GM18951 (cell line): ENCODE data around the gene C2CD4C.
"Not testable (repeated sequence)": the region's sequence is repeated elsewhere in the genome, so short reads cannot be mapped to it uniquely, and the experiment has no call there.

ENCODE experiments used
- POLR2A ChIP-seq: IDR thresholded peaks from 4 replicates; pipeline ENCODE4 v1.6.1; 2011; ENCODE audit warnings: mild to moderate bottlenecking; ENCODE audit not compliant: insufficient read length, insufficient read depth; ENCODE audit errors: extremely low read depth
- in situ Hi-C: fragments of 300-500 bp; cut with MboI; formaldehyde crosslinking; loops from one replicate; pipeline ENCODE4 v1.12.0; 2022; ENCODE audit warnings: low sequenced_read_pairs, mixed read lengths, inconsistent platforms; ENCODE audit not compliant: unreplicated experiment

C2CD4C gene

GRCh38 chr19:406135-406781, 2.7 kb downstream of the C2CD4C start:
- in situ Hi-C loops, result no loop called here
- TF ChIP-seq POLR2A, result no peak

DNA sequence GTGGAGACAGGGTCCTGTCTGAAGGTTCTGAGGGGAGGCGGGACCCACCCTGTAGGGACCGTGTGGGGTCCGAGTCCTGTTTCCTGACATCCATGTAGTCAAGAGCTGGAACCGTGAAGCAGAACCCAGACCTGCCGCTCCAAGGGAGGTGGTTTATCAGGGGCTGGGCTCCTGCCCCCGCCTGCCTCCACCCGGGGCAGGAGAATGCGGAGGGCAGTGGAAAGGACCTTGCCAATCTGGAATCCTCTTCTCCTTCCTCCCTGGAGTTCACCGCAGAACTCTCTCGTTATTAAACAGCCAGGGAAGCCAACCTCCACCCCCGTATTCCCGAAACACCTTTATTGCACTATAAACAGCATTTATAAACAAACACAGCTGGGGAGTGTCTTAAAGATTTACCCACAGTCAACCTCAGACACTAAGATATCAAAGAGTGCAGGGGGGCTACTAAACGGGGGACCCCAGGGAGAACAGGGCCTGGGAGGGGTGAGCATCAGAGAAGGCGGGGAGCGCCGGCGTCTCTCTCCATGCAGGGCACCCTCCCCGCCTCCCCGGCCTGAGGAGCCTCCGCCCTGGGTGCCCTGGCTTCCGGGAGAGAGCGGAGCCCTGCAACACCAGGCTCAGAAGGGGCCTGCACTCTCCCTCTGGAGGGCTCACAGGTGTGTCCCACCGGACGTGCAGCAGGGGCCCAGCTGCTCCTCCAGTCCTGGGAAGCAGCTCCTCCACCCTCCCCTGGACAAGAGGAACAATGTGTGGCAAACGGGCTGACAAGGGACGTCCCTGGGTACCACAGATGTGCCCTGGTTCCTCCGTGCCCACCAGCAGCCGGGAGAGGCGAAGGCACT, 3.6 kb downstream of the C2CD4C start:
- TF ChIP-seq POLR2A, result no peak
- in situ Hi-C loops, result no loop called here

DNA sequence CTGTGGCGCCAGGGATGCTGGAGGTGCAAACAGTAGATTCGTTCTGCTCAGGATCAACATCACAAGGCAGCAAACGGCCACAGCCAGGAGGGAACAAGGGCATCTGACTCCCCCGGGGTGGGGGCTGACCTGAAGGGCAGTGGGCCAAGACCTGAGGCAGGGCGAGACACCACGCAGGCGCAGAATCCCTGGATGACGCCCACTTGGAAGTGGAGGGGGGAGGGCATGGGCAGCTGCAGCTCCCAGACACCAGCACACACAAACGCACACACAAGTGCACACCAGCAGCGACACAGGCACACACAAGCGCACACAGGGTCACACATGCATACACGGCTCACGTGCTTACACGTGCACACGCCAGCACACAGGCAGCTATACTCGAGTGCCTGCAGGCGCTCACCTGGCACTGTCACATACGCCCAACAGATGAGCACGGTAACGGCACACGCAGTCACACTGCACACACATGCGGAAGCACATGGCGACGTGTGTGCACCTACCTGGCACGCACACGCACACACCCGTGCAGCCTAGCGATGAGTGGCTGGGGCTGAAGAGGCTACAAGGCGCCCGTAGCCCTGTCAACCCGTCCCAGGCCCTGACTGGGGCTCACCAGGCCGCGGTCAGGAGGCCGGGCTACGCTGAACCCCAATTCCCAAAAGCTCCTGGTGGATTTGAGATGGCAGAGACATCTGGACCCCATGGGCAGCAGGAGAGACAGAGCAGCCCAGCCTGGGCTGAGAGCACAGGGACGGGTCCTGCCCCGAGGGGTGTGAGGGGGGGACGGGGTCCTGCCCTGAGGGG, 5.5 kb downstream of the C2CD4C start:
- no peak for TF ChIP-seq POLR2A
- in situ Hi-C loops, result no loop called here

DNA sequence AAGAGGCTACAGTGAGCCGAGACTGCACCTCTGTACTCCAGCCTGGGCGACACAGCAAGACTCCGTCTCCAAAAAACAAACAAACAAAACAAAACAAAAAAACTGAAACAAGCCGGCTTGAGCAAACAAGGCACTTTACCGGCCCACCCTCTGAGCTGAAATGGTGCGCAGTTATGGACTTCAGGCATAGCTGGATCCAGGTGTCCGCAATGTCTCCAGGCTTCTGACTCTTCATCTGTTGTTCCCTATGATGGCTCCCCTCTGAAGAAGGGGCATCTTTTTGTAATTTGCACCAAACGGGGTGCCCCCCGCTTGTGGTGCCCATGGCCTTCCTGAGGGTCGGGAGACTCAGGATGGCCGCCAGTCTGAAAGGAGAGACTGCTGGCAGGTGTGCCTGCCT, 6.2 kb downstream of the C2CD4C start:
- no peak for TF ChIP-seq POLR2A
- in situ Hi-C loops, result no loop called here

DNA sequence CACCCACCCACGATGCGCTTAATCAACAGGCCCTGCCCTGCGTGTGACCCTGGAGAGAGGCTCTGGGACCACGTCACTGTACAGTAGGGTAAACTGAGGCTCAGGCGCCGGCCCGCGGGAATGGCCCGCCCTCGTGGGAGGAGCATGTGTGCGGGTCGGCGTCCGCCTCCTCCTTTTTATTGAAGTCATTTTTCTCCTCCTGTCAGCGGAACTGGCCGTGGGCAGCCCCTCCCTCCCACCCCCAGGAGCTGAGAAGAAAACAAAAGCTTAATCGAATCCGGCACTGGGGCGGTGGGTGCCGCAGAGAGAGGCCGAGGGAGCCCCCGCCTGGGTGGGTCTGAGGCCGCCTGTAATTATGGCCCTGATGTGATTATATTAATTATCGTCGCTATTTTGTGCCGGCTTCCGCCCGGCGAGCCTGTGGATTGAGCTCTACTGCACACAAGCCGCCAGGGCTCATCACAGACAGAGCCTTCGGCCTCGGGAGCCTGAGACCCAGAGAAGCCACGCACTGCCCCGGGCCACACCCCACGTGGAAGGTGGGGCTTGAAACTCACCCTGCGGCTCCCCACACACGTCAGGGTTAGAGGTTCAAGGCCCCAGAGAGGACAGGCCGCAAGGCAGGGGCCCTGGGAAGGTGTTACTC, 7.0 kb downstream of the C2CD4C start:
- TF ChIP-seq POLR2A, result no peak

DNA sequence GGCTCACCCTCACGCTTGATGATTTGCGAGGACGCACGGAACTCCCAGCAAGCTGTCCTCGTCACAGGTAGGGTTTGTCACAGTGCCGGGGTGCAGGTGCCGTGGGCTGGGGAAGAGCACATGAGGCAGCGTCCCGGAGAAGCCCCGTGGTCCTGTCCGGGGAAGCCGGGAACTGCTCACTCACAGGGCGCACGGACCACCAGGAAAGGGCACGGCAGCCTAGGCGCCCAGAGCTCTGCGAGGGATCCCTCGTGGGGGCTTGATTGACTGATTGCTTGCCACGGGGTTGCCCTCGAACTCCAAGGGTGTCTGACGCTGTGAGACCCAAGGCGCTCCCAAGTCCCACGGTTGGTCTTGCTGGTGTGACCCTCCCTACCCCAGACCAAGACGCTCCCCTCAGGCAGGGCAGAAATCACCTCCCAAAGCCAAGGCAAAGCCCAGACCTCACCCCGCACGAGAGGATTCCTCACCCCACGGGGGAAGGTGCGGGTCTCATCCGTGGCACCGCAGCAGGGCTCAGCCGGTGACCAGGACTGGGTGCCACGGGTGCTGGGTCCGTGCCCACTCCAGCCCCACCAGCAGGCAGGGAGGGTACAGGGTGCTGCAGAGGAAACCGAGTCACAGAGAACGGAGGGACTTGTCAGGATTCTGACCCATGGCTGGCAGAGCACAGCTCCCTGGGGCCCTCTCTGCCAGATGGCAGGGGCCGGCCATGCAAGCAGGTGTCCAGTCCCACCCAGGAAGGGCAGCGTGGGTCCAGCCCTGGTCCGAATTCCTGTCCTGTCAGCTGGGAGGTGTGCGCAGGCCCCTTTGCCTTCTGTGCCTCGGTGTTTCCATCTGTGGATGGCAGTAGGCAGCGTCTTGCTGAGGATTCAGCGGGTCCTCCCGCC, 7.7 kb downstream of the C2CD4C start:
- in situ Hi-C loops, result no loop called here
- no peak for TF ChIP-seq POLR2A

More for the DNA sequence above, 7.0 kb downstream of the C2CD4C start:
- in situ Hi-C loops, result no loop called here

GRCh38 chr19:399370-399769, 9.6 kb downstream of the C2CD4C start:
- in situ Hi-C loops, result no loop called here
- no peak for TF ChIP-seq POLR2A

DNA sequence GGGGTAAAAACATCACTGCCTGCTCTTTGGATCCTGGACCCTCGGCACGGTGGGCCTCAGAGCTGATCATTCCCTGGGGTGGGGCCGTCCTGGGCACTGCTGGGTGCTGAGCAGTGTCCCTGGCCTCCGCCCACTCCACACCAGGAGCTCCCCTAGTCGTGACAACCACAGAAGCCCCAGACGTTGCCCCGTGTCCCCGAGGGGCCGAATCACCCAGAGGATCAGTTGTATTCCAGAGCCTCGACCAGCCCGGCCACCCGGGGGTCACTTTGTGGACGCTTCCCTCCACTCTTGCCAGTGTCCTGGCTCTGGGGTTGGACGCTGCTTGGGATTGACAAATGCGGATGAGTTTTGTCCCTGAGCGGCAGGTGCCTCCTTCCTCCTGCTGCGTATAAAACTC, 10.2 kb downstream of the C2CD4C start:
- no peak for TF ChIP-seq POLR2A
- in situ Hi-C loops, result no loop called here

DNA sequence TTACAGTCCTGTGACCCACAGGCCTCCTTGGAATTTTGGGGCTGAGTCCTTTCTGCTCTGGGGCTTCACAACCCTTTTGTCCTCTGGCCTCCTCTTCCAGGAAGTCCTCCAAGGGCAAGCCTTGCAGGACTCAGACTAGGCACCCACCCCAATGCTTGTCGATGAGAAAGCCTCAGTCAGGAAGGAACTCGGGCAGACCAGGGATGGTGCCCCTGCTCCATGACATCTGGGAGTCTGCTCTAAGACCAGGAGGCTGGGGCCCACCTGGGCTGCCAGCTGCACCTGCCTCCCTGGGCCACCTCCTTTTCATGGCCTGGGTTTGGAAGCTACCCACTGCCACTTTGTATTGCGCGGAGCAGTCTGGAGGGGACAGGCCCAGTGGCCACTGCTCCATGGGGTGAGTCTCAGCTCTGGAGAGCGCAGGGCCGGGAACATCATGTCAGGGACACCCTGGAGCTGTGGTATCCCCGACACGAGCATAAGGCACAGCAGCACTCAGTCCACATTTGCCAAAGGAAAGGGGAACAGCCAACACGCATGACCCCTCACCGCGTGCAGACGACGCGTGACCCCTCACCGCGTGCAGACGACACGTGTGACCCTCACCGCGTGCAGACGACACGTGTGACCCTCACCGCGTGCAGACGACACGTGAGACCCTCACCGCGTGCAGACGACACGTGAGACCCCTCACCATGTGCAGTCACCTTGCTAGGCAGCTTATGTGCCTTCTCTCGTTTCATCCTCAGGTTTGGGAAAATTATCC, 10.8 kb downstream of the C2CD4C start:
- in situ Hi-C loops, result no loop called here
- no peak for TF ChIP-seq POLR2A

DNA sequence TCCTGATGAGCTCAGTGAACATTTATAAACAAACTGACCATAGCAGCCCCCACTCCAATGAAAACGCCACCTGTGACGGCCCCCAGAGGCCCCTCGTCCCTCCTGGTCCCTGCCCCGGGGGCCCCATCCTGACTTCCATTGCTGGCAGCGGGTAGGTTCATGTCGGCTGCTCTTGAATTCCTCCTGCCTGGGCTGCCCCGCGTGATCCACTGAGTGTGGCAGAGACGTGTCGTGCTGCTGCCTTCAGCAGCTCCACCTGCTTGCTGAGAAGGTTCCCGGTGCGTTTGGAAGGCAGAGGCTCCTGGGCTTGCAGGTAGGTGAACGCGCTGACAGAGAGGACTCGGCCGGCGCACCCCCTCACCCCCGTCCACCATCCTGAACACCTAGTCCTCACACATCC, 11.6 kb downstream of the C2CD4C start:
- in situ Hi-C loops, result no loop called here
- TF ChIP-seq POLR2A, result no peak

DNA sequence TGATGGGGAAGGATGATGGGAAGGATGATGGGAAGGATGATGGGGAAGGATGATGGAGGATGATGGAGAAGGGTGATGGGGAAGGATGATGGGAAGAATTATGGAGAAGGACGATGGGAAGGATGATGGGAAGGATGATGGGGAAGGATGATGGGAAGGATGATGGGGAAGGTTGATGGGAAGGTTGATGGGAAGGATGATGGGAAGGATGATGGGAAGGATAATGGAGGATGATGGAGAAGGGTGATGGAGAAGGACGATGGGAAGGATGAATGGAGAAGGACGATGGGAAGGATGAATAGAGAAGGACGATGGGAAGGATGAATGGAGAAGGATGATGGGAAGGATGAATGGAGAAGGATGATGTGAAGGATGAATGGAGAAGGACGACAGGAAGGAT, 13.5 kb downstream of the C2CD4C start:
- no peak for TF ChIP-seq POLR2A
- in situ Hi-C loops, result no loop called here

GRCh38 chr19:394857-395256, 14.1 kb downstream of the C2CD4C start:
- in situ Hi-C loops, result not testable (repeated sequence)

GRCh38 chr19:393560-393959, 15.4 kb downstream of the C2CD4C start:
- in situ Hi-C loops, result not testable (repeated sequence)
